Thyroid gland (tissue), 4 donors: Measurements from ENCODE around the gene CLSTN2. TPM values are rescaled to one million over a fixed set of nuclear protein-coding genes. Genes with fewer than 3 reads are reported as not detected.
A peak's percentile ranks its signal among the peaks of the same experiment; 100 is the strongest.

Experiments
- DNase-seq, 2 donors: peaks; one replicate each; pipeline ENCODE4 v3.0.0-alpha.2; 2019
- H3K27ac ChIP-seq, 3 donors: fragments of 200-600 bp; sonication (generic); 1 replicate in 2 of 3; 2 replicates in 1 of 3; pipeline ENCODE4 v1.5.1; 2016 to 2019; ENCODE audit warnings: mild to moderate bottlenecking in 1 of 3, moderate library complexity in 1 of 3
- H3K27me3 ChIP-seq: fragments of 200-600 bp; sonication (generic); one replicate; pipeline ENCODE4 v1.5.1; 2019
- H3K36me3 ChIP-seq, 2 donors: fragments of 200-600 bp; sonication (generic); one replicate each; pipeline ENCODE4 v1.5.1; 2016 to 2019
- H3K4me1 ChIP-seq, 2 donors: fragments of 200-600 bp; sonication (generic); one replicate each; pipeline ENCODE4 v1.5.1; 2017 to 2019
- H3K4me3 ChIP-seq, 3 donors: fragments of 200-600 bp; sonication (generic); replicated peaks in 1 of 3; 1 replicate in 2 of 3; 2 replicates in 1 of 3; pipeline ENCODE4 v1.5.1; 2016; ENCODE audit warnings: mild to moderate bottlenecking in 1 of 3
- H3K9me3 ChIP-seq: fragments of 200-600 bp; sonication (generic); one replicate; pipeline ENCODE4 v1.5.1; 2017
- POLR2A ChIP-seq, 2 donors: fragments of 450-650 bp; IDR thresholded peaks; one replicate each; pipeline ENCODE4 v1.6.1; 2017; ENCODE audit warnings: antibody characterized with exemption in 2 of 2, mild to moderate bottlenecking in 2 of 2, moderate library complexity in 1 of 2
- WGBS, 2 donors: methylation state at CpG; one replicate each; pipeline ENCODE4 v1.1.5; 2017; 5-methylcytosine and 5-hydroxymethylcytosine counted together
- intact Hi-C: fragments of 100-400 bp; cut with DNase I; formaldehyde crosslinking; loops from one replicate; pipeline ENCODE4 v1.15.1; 2023
- total RNA-seq, 4 donors: library from RNA; depleted of rRNA; stranded (reverse); fragments of >200 nt; gene quantifications; one replicate each; pipeline ENCODE4 v1.2.3, GENCODE V29; 2016
- TF ChIP-seq, protein P1 (sequence below), 6 experiments: fragments of 200-600 bp in 3 of 6; fragments of 450-650 bp in 3 of 6; sonication (generic) in 3 of 6; IDR thresholded peaks; one replicate each; pipeline ENCODE4 v1.5.1; 2016 to 2019; ENCODE audit warnings: antibody characterized with exemption in 6 of 6, mild to moderate bottlenecking in 2 of 6, inconsistent platforms in 1 of 6, moderate library complexity in 1 of 6

The CLSTN2 gene
- total RNA-seq, 4 donors from 2014 or later = 9.7 to 32.9 (median 15.5) TPM

DNA sequence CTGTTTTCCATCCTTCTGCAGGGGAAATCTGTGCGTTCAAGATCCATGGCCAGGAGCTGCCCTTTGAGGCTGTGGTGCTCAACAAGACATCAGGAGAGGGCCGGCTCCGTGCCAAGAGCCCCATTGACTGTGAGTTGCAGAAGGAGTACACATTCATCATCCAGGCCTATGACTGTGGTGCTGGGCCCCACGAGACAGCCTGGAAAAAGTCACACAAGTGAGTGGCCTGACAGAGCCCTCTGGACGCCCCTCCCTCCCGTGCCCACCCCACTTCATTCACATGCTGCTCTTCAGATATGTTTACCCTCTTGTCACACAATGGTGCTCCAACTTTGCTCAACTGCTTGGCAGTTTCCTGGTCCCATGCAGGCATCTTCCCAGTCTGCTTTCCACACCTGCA lies 468.6 kb downstream of the CLSTN2 start:
- Histone ChIP-seq H3K9me3 (no peaks in the 10 kb centered on the region), H3K27me3 (no peaks in the 10 kb centered on the region), H3K4me3 (no peak overlapping the region), H3K27ac (no peak overlapping the region), H3K4me1 (no peaks in the 10 kb centered on the region), H3K36me3 (no peaks in the 10 kb centered on the region)
- TF ChIP-seq, protein P1, sequence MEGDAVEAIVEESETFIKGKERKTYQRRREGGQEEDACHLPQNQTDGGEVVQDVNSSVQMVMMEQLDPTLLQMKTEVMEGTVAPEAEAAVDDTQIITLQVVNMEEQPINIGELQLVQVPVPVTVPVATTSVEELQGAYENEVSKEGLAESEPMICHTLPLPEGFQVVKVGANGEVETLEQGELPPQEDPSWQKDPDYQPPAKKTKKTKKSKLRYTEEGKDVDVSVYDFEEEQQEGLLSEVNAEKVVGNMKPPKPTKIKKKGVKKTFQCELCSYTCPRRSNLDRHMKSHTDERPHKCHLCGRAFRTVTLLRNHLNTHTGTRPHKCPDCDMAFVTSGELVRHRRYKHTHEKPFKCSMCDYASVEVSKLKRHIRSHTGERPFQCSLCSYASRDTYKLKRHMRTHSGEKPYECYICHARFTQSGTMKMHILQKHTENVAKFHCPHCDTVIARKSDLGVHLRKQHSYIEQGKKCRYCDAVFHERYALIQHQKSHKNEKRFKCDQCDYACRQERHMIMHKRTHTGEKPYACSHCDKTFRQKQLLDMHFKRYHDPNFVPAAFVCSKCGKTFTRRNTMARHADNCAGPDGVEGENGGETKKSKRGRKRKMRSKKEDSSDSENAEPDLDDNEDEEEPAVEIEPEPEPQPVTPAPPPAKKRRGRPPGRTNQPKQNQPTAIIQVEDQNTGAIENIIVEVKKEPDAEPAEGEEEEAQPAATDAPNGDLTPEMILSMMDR (IDR thresholded peaks at IDR 0.05) = no peak
- no peak for TF ChIP-seq POLR2A (IDR thresholded peaks at IDR 0.05)
- 46 to 48% methylated on average over 4 to 6 of the region's 6 CpGs for WGBS, 2 donors
- intact Hi-C loops = no loop called here
- DNase-seq = no peak

DNA sequence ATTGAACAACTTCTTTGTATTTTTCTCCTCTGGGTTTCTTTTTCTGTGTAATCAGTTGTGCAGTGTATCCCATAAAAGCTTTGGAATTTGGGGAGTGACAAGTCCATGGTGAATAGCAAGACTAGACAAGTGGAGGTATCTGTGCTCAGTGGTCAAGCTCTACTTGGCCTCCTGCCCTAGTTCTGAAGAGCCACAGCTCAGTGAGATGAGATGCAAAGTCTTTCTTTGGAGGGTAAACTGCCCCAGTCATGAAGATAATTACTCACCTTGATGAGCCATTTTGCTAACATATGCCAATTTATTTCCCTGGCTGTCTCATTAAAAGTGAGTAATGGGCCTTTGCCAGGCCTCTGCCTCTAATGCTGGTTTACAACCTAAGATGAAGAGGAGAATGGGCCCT lies 471.7 kb downstream of the CLSTN2 start:
- H3K36me3 ChIP-seq = no peaks in the 10 kb centered on the region
- peak in 1 of 2 donors; percentile 15 for DNase-seq
- no peaks in the 10 kb centered on the region for H3K4me1 ChIP-seq
- no peaks in the 10 kb centered on the region for H3K27me3 ChIP-seq
- H3K9me3 ChIP-seq = no peaks in the 10 kb centered on the region
- TF ChIP-seq POLR2A (IDR thresholded peaks at IDR 0.05) = no peak
- TF ChIP-seq, protein P1 (IDR thresholded peaks at IDR 0.05) = no peak
- intact Hi-C loops = no loop called here
- no peak overlapping the region for H3K27ac ChIP-seq
- no peak overlapping the region for H3K4me3 ChIP-seq

DNA sequence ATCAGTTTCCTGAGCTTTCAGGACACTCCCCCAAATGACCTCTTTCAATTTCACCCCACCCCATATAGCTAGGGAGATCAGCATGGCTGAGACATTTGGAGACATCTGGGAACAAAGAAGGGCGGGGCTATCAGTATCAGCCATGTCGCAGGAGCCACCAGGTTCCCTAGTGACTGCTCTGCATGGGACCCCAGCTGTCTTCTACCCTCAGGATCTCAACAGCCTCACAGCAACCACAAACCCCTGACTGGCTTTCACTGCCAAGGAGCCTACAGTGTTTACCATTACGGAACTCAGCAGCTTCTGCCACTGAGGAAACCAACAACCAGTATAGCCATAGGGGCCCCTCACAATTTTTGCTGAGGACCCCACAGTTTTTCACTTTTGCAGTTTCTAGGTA lies 473.3 kb downstream of the CLSTN2 start:
- TF ChIP-seq POLR2A (IDR thresholded peaks at IDR 0.05) = no peak
- TF ChIP-seq, protein P1 (IDR thresholded peaks at IDR 0.05) = no peak
- H3K4me1 ChIP-seq = no peaks in the 10 kb centered on the region
- DNase-seq = no peak
- no peak overlapping the region for H3K27ac ChIP-seq
- no peaks in the 10 kb centered on the region for H3K9me3 ChIP-seq
- H3K27me3 ChIP-seq = no peaks in the 10 kb centered on the region
- WGBS, 2 donors = 97 to 100% methylated on average over 3 of the region's 3 CpGs
- no peaks in the 10 kb centered on the region for H3K36me3 ChIP-seq
- no peak overlapping the region for H3K4me3 ChIP-seq
- intact Hi-C loops = no loop called here

DNA sequence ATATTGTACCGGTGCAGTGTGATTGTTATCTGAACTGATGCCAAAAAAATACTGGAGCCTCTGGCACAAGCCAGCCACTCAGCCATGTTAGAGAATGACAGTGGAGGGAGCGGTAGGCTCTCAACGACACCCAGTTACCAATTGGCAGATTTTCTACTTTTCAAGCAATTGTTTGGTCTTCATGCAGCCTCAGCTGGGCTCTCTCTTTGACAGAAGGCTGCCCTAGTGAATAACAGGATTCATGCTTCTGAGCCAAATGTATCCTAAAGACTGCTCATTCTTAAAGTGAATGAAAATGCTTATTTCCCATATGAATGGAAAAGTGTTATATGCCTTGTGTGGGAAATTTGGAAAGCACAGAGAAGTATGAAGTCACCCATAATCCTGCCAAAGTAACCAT lies 481.7 kb downstream of the CLSTN2 start:
- Histone ChIP-seq H3K27me3 (no peaks in the 10 kb centered on the region), H3K4me3 (no peak overlapping the region), H3K4me1 (peaks cover 8 to 12% of the 10 kb centered on the region in 2 donors), H3K27ac (no peak overlapping the region), H3K36me3 (no peaks in the 10 kb centered on the region), H3K9me3 (no peaks in the 10 kb centered on the region)
- DNase-seq = peak; percentile 15 to 30
- intact Hi-C loops = no loop called here
- TF ChIP-seq POLR2A (IDR thresholded peaks at IDR 0.05) = no peak
- TF ChIP-seq, protein P1 (IDR thresholded peaks at IDR 0.05) = no peak
- WGBS, 2 donors = 33 to 43% methylated on average over 3 of the region's 3 CpGs

DNA sequence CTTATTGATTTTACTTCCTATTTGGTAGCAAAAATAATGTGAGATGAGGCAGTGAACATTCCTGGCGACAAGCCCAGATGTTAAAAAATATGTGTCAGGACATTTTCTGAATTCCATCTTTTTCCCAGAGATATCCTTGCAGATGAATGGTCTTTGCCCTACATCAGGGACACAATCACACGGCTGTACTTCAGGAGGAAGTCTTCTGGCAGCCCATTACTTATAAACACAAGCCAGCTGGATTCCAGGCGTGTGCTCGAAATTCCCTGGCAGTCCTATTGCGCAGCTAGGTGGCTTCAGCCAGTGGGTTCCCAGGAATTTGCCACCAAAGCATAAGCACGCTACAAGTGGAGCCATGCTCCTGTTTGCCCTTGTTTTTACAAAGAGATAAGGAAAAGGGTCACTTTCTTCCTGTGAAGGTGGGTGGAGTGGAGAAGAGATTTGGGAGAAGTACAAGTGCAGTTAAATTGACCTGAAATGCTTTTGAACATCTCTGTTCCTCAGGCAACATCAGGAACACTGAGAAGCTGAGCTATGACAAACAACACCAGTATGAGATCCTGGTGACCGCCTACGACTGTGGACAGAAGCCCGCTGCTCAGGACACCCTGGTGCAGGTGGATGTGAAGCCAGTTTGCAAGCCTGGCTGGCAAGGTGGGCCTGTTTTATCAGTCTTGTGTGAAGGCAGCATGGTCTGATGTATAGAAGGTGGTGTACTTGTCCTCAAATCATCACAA lies 485.8 kb downstream of the CLSTN2 start:
- Histone ChIP-seq H3K4me1 (peaks cover 8 to 12% of the 10 kb centered on the region in 2 donors), H3K36me3 (no peaks in the 10 kb centered on the region), H3K9me3 (no peaks in the 10 kb centered on the region), H3K27ac (peak overlapping the region in 1 of 3 donors; percentile 11), H3K27me3 (no peaks in the 10 kb centered on the region), H3K4me3 (no peak overlapping the region)
- peak; percentile 33 to 69 for DNase-seq
- 32 to 45% methylated on average over 9 of the region's 9 CpGs for WGBS, 2 donors
- no peak for TF ChIP-seq POLR2A (IDR thresholded peaks at IDR 0.05)
- TF ChIP-seq, protein P1 (IDR thresholded peaks at IDR 0.05) = peak in 3 of 6 experiments; percentile 3 to 18 (median 17)
- intact Hi-C loops = no loop called here
